NCI-H510A (cell line): ENCODE results near the gene KCTD11.
A peak's percentile ranks its signal among the peaks of the same experiment; 100 is the strongest.

Experiments
- DNase-seq: peaks from one replicate; lab custom pipeline; 2025; lab: John Stamatoyannopoulos, UW

KCTD11 gene

GRCh38 chr17:7379134-7379533 lies 27.2 kb downstream of the KCTD11 start:
- no peak for DNase-seq

GRCh38 chr17:7380321-7380720 lies 28.4 kb downstream of the KCTD11 start:
- DNase-seq: no peak

GRCh38 chr17:7380855-7381683 lies 29.1 kb downstream of the KCTD11 start, which contains the start of gene TNK1:
Gene TNK1 (plus strand): TSS chr17:7381089. CDS start chr17:7382927, 1,838 bp downstream.
- DNase-seq: no peak

GRCh38 chr17:7382901-7383300 lies 30.9 kb downstream of the KCTD11 start:
- no peak for DNase-seq

- no peak for DNase-seq
These were observed 31.4 kb downstream of the KCTD11 start for GRCh38 chr17:7383371-7383741.

- DNase-seq: peak; percentile 58
These were observed 32.0 kb downstream of the KCTD11 start for GRCh38 chr17:7383742-7384488.

GRCh38 chr17:7384489-7385081 lies 32.6 kb downstream of the KCTD11 start:
- DNase-seq: no peak

- no peak for DNase-seq
These were observed 36.9 kb downstream of the KCTD11 start for GRCh38 chr17:7388856-7389255.

GRCh38 chr17:7389924-7390910 lies 38.3 kb downstream of the KCTD11 start:
- no peak for DNase-seq

- no peak for DNase-seq
These were observed 39.3 kb downstream of the KCTD11 start for GRCh38 chr17:7391307-7391706.

- no peak for DNase-seq
These were observed 41.0 kb downstream of the KCTD11 start for GRCh38 chr17:7392696-7393612.

- peak; percentile 68 for DNase-seq
These were observed 41.9 kb downstream of the KCTD11 start for GRCh38 chr17:7393613-7394451.

- peak; percentile 80 for DNase-seq
These were observed 42.7 kb downstream of the KCTD11 start, which contains the start of gene PLSCR3 for GRCh38 chr17:7394452-7395191. Gene PLSCR3 (minus strand): TSS chr17:7394525. CDS start chr17:7394110, 415 bp downstream.

GRCh38 chr17:7396147-7396546 lies 44.2 kb downstream of the KCTD11 start:
- no peak for DNase-seq

GRCh38 chr17:7398612-7399011 lies 46.6 kb downstream of the KCTD11 start:
- DNase-seq: no peak

GRCh38 chr17:7403043-7403726 lies 51.2 kb downstream of the KCTD11 start:
- DNase-seq: no peak

- peak; percentile 51 for DNase-seq
These were observed 51.7 kb downstream of the KCTD11 start for GRCh38 chr17:7403727-7403976.

GRCh38 chr17:7403977-7404736 lies 52.2 kb downstream of the KCTD11 start, which contains the start of gene TMEM256:
Gene TMEM256 (minus strand): TSS chr17:7404097. CDS start chr17:7404084, 13 bp downstream.
- DNase-seq: peak; percentile 98
